ENCODE data around the gene MYOT. TPM values are rescaled to one million over a fixed set of nuclear protein-coding genes. Genes with fewer than 3 reads are reported as not detected.

The MYOT gene
- 22.4 TPM for total RNA-seq
- long read RNA-seq, partial matches to known transcripts: 2 of 5 reads
- long read RNA-seq, other reads (novel, unspliced or antisense): 3 of 5 reads

GRCh38 chr5:137867664-137868063, at the start of gene MYOT:
Gene MYOT (plus strand): TSS chr5:137867860. CDS start chr5:137870652, 2,792 bp downstream.
- DNase-seq (ENCODE audit: missing footprints): no peak
- intact Hi-C loops (cut with DNase I): no loop called here
- no peak for ATAC-seq

- DNase-seq (ENCODE audit: missing footprints): no peak
- no peak for ATAC-seq
- intact Hi-C loops (cut with DNase I): no loop called here
Observed at GRCh38 chr5:137819766-137820165, 47.9 kb upstream of the MYOT start.

- DNase-seq (ENCODE audit: missing footprints) (no peak), ATAC-seq (no peak)
- intact Hi-C loops (cut with DNase I): no loop called here
Observed at GRCh38 chr5:137822158-137822764, 45.4 kb upstream of the MYOT start.

- intact Hi-C loops (cut with DNase I): no loop called here
- no peak for DNase-seq (ENCODE audit: missing footprints)
Observed at GRCh38 chr5:137822984-137823383, 44.7 kb upstream of the MYOT start.

GRCh38 chr5:137825165-137825564, 42.5 kb upstream of the MYOT start:
- DNase-seq (ENCODE audit: missing footprints) (no peak), ATAC-seq (no peak)
- intact Hi-C loops (cut with DNase I): no loop called here

More at GRCh38 chr5:137822984-137823383, 44.7 kb upstream of the MYOT start:
- ATAC-seq: peak; percentile 30

- intact Hi-C loops (cut with DNase I): no loop called here
- no peak for ATAC-seq
- no peak for DNase-seq (ENCODE audit: missing footprints)
Observed at GRCh38 chr5:137826067-137826466, 41.6 kb upstream of the MYOT start.

GRCh38 chr5:137828180-137828579, 39.5 kb upstream of the MYOT start:
- peak; percentile 57 for ATAC-seq
- no peak for DNase-seq (ENCODE audit: missing footprints)
- intact Hi-C loops (cut with DNase I): no loop called here

GRCh38 chr5:137828664-137829063, 39.0 kb upstream of the MYOT start:
- intact Hi-C loops (cut with DNase I): no loop called here
- DNase-seq (ENCODE audit: missing footprints) (no peak), ATAC-seq (no peak)

- no peak for ATAC-seq
- DNase-seq (ENCODE audit: missing footprints): no peak
- intact Hi-C loops (cut with DNase I): no loop called here
Observed at GRCh38 chr5:137831105-137831504, 36.6 kb upstream of the MYOT start.

- DNase-seq (ENCODE audit: missing footprints) (no peak), ATAC-seq (peak; percentile 62)
- intact Hi-C loops (cut with DNase I): no loop called here
Observed at GRCh38 chr5:137831526-137831925, 36.1 kb upstream of the MYOT start.

GRCh38 chr5:137832416-137832815, 35.2 kb upstream of the MYOT start:
- DNase-seq (ENCODE audit: missing footprints) (no peak), ATAC-seq (no peak)
- intact Hi-C loops (cut with DNase I): no loop called here

- intact Hi-C loops (cut with DNase I): no loop called here
- no peak for DNase-seq (ENCODE audit: missing footprints)
- ATAC-seq: no peak
Observed at GRCh38 chr5:137833463-137833862, 34.2 kb upstream of the MYOT start.

- DNase-seq (ENCODE audit: missing footprints) (no peak), ATAC-seq (no peak)
- intact Hi-C loops (cut with DNase I): loop anchor here (5.0 kb wide), 1 partner anchor 32 kb away; no protein-coding TSS in a partner anchor
Observed at GRCh38 chr5:137834498-137835049, 33.1 kb upstream of the MYOT start.

GRCh38 chr5:137836298-137836697, 31.4 kb upstream of the MYOT start:
- intact Hi-C loops (cut with DNase I): loop anchor here (2.0 to 5.0 kb wide), 2 partner anchors 34 to 53 kb away; partner anchors contain the start of gene PKD2L2
- no peak for DNase-seq (ENCODE audit: missing footprints)
- ATAC-seq: no peak

- DNase-seq (ENCODE audit: missing footprints): no peak
- ATAC-seq: peak; percentile 88
- intact Hi-C loops (cut with DNase I): loop anchor here (2.0 to 5.0 kb wide), 2 partner anchors 35 to 52 kb away; partner anchors contain the start of gene PKD2L2
Observed at GRCh38 chr5:137836997-137837396, 30.7 kb upstream of the MYOT start.

GRCh38 chr5:137837491-137838394, 29.9 kb upstream of the MYOT start:
- DNase-seq (ENCODE audit: missing footprints): no peak

GRCh38 chr5:137838976-137839375, 28.7 kb upstream of the MYOT start:
- intact Hi-C loops (cut with DNase I): loop anchor here (5.0 kb wide), 1 partner anchor 37 kb away; no protein-coding TSS in a partner anchor
- DNase-seq (ENCODE audit: missing footprints): no peak
- no peak for ATAC-seq

More at GRCh38 chr5:137837491-137838394, 29.9 kb upstream of the MYOT start:
- intact Hi-C loops (cut with DNase I): loop anchor here (2.0 to 5.0 kb wide), 2 partner anchors 35 to 51 kb away; partner anchors contain the start of gene PKD2L2
- peak; percentile 30 for ATAC-seq

GRCh38 chr5:137842296-137842695, 25.4 kb upstream of the MYOT start:
- intact Hi-C loops (cut with DNase I): no loop called here
- no peak for ATAC-seq
- no peak for DNase-seq (ENCODE audit: missing footprints)

GRCh38 chr5:137843676-137844299, 23.9 kb upstream of the MYOT start:
- intact Hi-C loops (cut with DNase I): no loop called here
- ATAC-seq: no peak
- DNase-seq (ENCODE audit: missing footprints): no peak

Measured in Right ventricle myocardium inferior (tissue), 1 donor.